ENCODE data around the gene M1AP.

The M1AP gene, protein sequence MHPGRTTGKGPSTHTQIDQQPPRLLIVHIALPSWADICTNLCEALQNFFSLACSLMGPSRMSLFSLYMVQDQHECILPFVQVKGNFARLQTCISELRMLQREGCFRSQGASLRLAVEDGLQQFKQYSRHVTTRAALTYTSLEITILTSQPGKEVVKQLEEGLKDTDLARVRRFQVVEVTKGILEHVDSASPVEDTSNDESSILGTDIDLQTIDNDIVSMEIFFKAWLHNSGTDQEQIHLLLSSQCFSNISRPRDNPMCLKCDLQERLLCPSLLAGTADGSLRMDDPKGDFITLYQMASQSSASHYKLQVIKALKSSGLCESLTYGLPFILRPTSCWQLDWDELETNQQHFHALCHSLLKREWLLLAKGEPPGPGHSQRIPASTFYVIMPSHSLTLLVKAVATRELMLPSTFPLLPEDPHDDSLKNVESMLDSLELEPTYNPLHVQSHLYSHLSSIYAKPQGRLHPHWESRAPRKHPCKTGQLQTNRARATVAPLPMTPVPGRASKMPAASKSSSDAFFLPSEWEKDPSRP

DNA sequence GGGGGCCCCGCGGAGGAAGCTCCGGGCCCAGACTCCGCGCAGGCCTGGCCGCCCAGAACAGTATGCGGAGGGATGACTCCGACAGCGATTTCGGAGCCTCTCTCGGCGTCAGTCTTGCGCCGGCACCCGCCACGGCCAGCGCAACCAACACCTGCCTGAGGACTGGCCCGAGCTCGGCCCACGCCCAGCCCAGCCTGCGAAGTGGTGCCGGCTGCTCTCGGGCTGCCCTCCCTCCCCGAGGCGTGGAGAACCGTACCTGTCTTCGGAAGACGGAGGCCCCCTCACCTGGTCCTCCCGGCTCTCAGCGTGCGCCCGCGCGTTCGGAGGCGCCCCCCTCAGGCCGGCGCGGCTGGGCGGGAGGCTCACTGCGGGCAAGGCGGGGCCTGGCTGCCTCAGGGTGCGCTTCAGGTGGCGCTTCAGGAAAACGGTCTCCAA is at the start of gene M1AP:
TSS of gene M1AP (minus strand) at position 322 of the 435 bp plus-strand sequence. CDS start 8,055 bp downstream, outside the sequence.
- in situ Hi-C loops (cut with HindIII; ENCODE audit: low sequenced_read_pairs), result no loop called here

DNA sequence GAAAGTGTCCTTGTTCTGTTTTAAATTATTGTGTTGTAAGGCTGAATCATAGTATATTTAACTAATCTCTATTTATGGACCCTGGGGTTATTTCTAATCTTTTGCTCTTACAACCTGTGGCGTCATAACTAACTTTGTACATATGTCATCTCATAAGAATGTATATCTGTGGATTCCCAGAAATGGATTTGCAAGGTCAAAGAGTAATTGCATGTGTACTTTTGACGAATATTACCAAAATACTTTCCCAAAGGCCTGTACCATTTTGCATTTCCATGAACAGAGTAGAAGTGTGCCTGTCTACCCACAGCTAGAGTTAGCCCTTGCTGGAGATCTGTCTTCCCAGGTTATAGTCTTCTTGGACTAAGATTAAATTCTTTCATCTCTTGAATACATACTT is 48.7 kb upstream of the M1AP start:
- in situ Hi-C loops (cut with HindIII; ENCODE audit: low sequenced_read_pairs), result loop anchor here (10.0 kb wide), 1 partner anchor 178 kb away; no protein-coding TSS in a partner anchor

DNA sequence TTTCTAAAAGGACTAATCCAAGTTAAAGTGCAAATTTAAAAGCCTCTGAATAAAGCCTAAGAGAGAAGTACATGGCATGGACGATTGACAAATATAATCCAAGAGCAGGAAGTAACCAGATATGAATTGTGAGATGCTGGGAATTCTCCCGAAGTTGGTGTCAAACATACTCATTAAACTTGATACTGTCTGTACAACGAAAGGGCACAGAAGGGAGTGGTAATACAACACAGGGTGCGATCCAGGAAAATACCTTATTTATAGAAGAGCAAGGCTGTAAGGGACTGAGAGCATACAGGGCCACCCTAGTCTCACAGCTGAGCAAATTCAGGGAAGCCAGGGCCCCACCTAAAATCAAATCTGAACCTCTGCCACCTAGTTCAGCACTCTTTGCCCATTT is 47.5 kb upstream of the M1AP start:
- in situ Hi-C loops (cut with HindIII; ENCODE audit: low sequenced_read_pairs), result loop anchor here (10.0 kb wide), 1 partner anchor 179 kb away; no protein-coding TSS in a partner anchor

DNA sequence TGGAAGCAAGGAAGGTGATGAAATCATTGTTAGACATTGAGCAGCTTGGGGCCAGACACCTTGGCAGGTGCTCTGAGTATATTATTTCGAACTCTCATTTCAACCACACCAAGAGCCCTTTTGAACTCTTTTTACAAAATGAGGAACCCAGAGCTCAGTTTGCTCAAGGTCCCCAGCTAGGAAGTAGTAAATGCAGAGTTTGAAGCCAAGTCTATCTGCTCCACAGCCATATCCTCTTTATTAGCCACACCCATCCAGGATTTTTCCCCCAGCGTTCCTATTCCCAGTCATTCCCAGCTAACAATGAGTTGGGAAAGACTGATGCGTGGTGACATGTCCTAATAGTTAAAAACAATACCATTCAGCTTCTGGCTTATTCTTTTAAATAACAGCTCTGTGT is 46.2 kb upstream of the M1AP start:
- in situ Hi-C loops (cut with HindIII; ENCODE audit: low sequenced_read_pairs), result loop anchor here (5.0 to 10.0 kb wide), 3 partner anchors 48 to 181 kb away; no protein-coding TSS in a partner anchor

DNA sequence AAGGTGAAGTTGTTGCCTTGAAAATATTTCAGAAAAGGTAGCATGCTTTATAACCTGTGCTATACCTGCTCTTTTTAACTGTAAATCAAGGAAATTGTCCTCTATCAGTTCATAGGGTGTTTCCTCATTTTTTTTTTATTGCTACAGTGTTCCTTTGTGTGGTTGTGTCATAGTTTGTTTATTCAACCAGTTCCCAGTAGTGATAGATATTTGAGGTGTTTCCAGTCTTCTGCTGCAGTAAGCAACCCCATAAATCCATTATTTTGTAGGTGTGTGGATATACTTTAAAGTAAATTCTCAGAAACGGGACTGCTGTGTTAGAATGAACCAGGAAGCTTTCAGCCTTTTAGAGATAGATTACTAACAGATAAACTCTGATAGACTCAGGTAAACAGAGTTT is 45.5 kb upstream of the M1AP start:
- in situ Hi-C loops (cut with HindIII; ENCODE audit: low sequenced_read_pairs), result loop anchor here (5.0 to 10.0 kb wide), 3 partner anchors 49 to 181 kb away; no protein-coding TSS in a partner anchor

DNA sequence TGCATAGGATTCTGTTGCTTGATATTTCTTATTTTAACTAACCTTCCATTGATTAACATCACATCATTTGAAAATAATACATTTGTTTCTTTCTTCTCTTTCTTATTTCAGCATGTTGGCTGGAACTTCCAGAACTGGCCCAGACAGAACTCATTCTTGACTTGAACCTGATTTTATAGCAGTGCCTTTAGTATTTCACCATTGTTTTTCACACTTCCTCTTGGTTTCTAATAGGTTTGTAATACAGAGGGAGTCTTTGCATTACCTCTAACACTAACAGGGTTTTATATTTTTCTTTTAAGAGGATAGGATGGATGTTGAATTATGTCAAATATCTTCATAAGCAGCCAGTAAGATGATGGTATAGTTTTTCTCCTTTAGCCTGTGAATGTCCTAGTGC is 45.1 kb upstream of the M1AP start:
- in situ Hi-C loops (cut with HindIII; ENCODE audit: low sequenced_read_pairs), result loop anchor here (5.0 to 10.0 kb wide), 3 partner anchors 49 to 182 kb away; no protein-coding TSS in a partner anchor

DNA sequence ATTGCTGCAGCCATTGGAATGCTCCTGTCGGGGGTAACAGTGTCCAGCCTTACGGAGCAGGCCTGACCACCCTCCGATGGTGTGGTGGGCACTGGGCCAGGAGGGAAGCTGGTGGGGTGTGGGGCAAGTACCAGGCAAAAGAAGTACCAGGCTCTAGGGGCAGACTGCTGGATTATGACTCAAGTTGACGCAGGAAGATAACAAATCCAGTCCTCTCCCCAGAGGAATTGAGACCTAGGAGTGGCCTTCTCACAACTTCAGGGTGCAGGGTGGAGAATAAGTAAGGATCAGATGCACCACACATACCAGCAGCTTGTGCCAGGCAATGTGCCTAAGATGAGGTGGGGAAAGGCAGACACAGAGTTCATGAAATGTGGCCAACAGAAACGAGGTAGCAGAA is 43.8 kb upstream of the M1AP start:
- in situ Hi-C loops (cut with HindIII; ENCODE audit: low sequenced_read_pairs), result loop anchor here (5.0 to 10.0 kb wide), 3 partner anchors 50 to 183 kb away; no protein-coding TSS in a partner anchor

DNA sequence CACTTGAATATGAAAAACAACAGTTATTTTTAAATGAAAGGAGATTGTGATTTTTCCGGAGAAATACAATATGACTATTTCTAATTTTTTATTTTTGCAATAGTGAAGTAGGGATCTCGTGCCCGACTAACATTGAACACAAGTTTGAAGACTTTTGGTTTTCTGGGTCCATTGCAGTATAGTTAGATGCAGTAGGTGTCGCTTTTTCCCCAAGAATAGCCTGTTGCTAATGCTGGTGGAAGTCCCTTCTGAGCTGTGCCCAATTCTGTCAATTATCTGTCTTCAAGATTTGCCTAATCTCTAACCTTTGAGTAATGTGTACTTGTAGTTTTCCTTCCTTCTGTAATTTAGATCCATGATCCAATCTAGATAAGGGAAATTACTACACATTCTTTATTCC is 42.4 kb upstream of the M1AP start:
- in situ Hi-C loops (cut with HindIII; ENCODE audit: low sequenced_read_pairs), result loop anchor here (5.0 to 10.0 kb wide), 3 partner anchors 48 to 184 kb away; no protein-coding TSS in a partner anchor

DNA sequence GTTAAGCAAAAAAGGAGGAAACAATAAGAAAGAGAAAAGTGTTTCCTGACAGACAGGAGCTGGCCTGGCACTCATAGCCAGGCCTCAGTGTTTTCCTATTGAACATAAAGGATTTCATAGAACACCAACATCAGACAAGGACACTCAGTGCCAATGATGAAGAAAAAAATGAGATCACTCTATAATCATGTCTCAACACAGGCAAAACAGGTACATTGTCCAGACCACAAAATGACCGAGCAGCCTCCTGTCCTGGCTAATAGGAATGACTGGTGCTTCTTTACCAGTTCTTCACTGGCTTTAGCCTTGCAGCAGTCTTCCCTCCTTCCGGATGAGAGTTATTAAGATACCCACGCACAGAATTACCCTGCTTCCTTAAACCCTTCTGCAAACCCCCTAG is 41.5 kb upstream of the M1AP start:
- in situ Hi-C loops (cut with HindIII; ENCODE audit: low sequenced_read_pairs), result loop anchor here (5.0 to 10.0 kb wide), 3 partner anchors 47 to 185 kb away; no protein-coding TSS in a partner anchor

DNA sequence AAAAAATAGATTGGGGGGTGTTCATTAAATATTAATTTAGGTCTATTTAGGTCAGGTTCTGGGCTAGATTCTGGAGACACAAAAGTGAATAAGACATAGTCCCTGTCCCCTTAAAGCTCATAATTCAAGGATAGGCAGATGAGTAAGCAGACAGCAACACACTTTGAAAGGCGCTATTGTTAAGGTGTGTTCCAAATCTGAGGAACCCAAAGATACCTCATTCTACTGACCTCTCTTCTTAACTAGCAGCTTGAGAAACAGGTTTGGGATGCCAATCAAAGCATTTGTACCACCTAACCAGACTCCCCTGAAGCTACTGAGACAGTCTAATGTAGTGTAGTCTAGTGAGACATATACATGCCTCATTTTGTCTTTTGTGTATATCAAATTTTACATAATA is 40.8 kb upstream of the M1AP start:
- in situ Hi-C loops (cut with HindIII; ENCODE audit: low sequenced_read_pairs), result no loop called here

DNA sequence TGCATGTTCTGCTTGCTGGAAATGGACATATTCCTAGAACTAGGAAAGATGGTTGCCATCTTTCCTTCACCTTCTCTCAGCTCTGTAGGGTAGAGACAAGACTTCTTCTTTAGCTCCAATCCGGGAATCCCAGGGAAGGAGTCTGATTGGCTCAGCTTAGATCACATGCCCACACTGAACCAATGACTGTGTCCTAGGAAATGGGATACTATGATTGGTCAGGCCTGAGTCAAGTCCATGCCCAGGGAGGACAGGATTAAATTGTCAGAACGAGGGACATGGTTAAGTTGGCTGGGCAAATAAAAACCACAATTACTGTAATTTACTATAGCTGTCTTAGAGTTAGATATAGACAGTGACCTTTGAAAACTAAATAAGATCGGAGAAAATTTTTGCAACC is 37.3 kb upstream of the M1AP start:
- in situ Hi-C loops (cut with HindIII; ENCODE audit: low sequenced_read_pairs), result no loop called here

DNA sequence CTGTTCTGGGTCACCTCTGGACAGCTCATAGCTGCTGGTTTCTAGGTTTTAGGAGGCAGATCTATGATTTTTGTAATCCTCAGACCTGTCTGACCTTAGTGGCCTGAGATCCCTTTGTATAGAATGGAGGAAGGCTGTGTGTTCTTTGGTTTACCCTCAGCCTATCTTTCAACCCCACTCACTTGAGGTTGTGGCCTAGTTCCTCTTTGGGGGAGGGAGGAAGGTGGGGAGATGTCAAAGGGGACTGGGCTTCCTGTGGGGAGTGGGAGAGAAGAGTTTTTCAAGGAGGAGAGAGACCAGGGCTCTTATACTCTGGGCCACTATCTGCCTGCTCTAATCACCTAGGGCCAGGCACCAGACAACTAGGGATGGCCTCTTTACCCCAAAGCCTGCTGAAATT is 34.4 kb upstream of the M1AP start:
- in situ Hi-C loops (cut with HindIII; ENCODE audit: low sequenced_read_pairs), result no loop called here

DNA sequence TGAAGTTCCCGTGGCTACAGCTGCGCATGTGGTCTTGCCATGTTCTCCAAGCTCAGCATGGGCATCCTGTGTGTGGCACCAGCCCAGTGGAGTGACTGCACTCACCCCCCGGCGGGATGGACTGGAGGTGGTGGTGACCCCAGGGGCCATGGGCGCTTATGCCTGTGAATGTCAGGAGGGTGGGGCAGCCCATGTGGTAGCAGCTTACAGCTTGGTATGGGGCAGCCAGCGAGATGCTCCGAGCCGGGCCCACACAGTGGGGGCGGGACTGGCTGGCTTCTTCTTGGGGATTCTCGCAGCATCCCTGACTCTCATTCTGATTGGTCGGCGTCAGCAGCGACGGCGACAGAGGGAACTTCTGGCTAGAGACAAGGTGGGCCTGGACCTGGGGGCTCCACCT is 31.5 kb upstream of the M1AP start:
- in situ Hi-C loops (cut with HindIII; ENCODE audit: low sequenced_read_pairs), result no loop called here

DNA sequence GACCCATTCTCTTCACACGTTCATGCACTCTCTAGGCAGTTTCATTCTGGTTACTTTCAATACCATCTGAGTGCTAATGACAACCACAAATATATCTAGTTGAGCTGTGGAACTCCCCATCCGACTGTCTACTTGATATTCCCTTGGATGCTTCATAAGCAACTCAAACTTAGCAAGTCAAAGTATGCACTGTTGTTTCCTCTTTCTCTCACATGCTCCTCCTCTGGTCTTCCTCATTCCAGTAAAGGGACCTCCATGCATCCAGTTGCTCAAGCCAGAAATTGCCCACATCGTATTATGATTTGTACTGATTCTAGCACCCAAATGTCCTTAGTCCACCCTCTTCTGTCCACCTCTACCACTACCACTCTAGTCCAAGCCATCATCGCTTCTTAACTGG is 28.2 kb upstream of the M1AP start:
- in situ Hi-C loops (cut with HindIII; ENCODE audit: low sequenced_read_pairs), result no loop called here

DNA sequence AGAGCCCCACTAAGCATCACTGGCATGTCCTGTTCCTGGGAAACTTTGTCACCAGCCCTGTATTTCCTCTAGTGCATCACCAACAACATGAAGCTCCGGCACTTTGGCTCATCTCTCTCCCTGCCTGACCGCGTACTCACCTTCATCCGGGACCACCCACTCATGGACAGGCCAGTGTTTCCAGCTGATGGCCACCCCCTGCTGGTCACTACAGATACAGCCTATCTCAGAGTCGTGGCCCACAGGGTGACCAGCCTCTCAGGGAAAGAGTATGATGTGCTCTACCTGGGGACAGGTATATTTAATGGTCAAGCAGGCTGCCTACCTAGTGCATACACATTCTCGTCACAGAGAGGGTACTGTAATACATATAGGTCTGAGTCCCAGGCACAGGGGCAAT is 27.0 kb upstream of the M1AP start:
- in situ Hi-C loops (cut with HindIII; ENCODE audit: low sequenced_read_pairs), result no loop called here

DNA sequence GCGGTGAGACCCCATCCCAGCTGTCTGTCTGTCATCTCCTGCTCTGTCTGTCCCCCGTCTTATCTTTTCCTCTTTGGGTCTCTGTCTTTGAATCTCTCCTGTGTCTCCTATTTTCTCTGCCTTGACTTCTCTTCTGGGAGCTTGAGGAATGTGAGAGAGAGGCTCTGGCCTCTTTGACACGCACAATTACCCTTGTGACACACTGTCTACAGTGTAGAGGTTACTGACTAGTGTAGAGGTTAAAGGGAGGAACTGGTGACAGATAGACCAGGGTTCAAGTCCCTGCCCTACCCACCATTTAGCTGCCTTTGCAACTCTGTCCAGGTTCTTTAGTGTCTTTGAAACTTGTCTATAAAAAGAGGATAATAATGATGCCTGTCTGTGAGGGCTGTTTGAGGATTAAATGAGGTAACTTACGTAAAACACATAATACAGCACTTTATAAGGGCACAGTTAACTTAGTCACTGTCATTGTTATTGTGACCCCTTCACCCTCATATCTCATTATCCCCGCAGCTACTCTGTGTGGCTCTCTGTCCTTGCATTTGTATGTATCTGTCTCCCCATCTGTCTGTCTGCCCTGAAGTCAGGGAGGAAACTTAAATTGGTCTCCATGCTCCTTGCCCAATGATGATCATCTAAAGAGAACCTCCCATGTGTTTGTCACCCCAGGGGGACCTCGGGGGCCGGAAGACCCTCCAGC is 25.8 kb upstream of the M1AP start:
- in situ Hi-C loops (cut with HindIII; ENCODE audit: low sequenced_read_pairs), result no loop called here

DNA sequence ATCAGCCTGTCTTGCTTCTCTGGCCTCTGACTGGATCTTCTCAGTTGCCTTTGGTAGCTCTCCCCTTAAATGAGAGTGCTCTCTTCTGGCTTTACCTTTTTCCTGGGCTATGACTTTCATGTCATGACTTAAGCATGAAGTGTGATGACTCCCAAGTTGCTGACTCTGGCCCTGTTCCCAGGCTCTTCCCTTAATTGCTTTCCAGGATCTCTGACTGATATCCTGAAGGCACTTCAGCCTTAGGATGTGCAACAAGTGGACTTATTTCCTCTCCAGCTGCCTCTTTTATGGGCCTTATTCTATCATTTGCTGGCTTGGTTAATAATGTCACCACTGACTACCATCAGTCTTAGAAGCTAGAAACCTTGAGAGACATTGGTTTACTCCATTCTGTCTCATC is 23.3 kb upstream of the M1AP start:
- in situ Hi-C loops (cut with HindIII; ENCODE audit: low sequenced_read_pairs), result no loop called here

DNA sequence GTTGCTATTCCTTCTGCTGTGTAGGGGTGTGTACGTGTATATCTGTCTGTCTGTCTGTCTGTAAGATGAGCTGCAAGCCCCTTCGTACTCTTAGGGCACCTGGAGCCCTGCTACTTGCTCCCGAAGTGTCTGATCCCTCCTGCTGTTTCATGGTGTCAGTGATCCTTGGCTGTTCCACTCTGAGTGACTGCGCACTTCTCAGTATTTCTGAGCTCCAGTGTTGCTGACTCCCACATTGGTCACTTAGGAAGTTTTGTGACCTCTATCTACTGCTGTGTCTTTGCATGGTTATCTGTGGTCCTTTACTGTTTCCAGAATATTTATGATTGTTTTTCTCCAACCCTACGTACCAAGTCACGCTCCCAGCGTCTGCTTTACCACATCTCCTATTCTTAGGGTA is 22.1 kb upstream of the M1AP start:
- in situ Hi-C loops (cut with HindIII; ENCODE audit: low sequenced_read_pairs), result no loop called here

DNA sequence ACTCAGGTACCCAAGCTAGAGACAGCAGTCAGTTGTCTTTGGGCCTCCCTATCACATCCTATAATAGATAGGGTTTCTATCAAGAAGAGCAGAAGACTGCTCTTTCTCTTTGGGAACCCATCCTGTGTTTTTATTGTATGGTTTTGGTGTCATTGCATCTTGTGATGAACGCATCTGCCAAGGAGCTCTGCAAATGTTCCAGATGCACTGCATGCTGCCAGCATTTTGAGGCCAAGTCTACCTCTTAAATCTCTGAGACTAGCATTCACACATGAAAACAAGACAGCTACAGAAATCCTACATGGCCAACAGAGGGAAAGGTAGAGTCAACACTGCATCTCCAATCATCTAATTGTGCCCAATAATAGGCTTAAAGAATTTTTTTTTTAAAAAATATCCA is 20.0 kb upstream of the M1AP start:
- in situ Hi-C loops (cut with HindIII; ENCODE audit: low sequenced_read_pairs), result no loop called here

DNA sequence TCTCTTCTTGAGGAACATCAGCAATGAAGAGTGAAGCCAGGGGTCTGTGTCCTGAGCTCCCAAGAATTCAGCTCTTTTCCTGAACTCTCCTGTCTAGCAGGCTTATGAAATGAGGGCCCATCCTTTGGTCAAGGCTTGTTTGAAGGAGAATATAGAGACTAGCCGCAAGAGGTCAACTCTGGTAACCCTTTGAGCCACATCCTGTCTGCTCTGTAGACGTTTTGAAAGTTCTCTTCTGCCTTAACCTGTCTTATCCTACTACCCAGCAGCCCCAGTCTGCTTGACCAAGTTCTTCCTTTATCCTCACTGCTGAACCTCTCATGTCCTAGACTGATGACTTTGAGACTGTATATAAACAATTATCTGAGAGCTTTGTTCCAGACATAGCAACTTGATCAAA is 11.3 kb upstream of the M1AP start:
- in situ Hi-C loops (cut with HindIII; ENCODE audit: low sequenced_read_pairs), result no loop called here

DNA sequence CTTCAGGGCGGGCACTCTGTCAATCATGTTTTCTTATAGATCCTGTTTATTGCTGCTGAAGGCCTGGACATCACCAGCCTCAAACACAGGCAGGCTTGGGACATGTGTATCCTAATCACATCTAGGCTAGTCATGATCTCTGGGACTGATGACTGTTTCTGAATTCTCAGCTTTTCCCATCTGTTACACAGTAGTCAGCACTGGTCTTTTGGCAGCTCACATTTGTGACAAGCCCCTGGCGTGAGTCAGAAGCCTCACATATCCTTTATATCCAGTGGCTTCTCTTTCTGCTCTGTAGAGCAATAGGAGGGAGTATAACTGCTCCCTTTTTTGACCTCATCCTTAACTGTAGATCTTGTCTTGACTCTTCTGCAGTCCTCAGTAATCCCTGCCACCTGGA is 10.4 kb upstream of the M1AP start:
- in situ Hi-C loops (cut with HindIII; ENCODE audit: low sequenced_read_pairs), result no loop called here

All from endothelial cell of hepatic sinusoid (primary cell).